HepG2 (cell line): ENCODE results near the gene UBL7. TPM values are rescaled to one million over a fixed set of nuclear protein-coding genes. Genes with fewer than 3 reads are reported as not detected.
A peak's percentile ranks its signal among the peaks of the same experiment; 100 is the strongest.

Experiments used
- AFF4 ChIP-seq: sonication (generic); formaldehyde crosslinking; IDR thresholded peaks from 2 replicates; pipeline ENCODE4 v1.4.0; 2020; ENCODE audit warnings: missing genetic modification reagents
- CBX2 ChIP-seq, 2 experiments: fragments of 200-600 bp in 1 of 2; sonication (generic); formaldehyde crosslinking in 1 of 2; IDR thresholded peaks; 2 replicates each; pipeline versions ENCODE4 v1.7.0 to v1.8.1; 2018 to 2022; ENCODE audit warnings: low read depth in 2 of 2, low read length in 1 of 2, mild to moderate bottlenecking in 1 of 2, missing genetic modification reagents in 1 of 2
- CHD2 ChIP-seq: IDR thresholded peaks from 2 replicates; pipeline ENCODE4 v1.6.1; 2011; ENCODE audit warnings: low read depth, low read length, improper control_type of control experiment
- ESRRA ChIP-seq: sonication (generic); formaldehyde crosslinking; IDR thresholded peaks from 2 replicates; pipeline ENCODE4 v1.5.1; 2020; ENCODE audit warnings: mild to moderate bottlenecking, low read depth, missing genetic modification reagents
- GPBP1L1 ChIP-seq: sonication (generic); formaldehyde crosslinking; IDR thresholded peaks from 2 replicates; pipeline ENCODE4 v1.5.0; 2020; ENCODE audit warnings: mild to moderate bottlenecking, missing genetic modification reagents
- GPN1 ChIP-seq: sonication (generic); formaldehyde crosslinking; IDR thresholded peaks from 2 replicates; pipeline ENCODE4 v1.5.1; 2020; ENCODE audit warnings: missing genetic modification reagents, borderline replicate concordance
- ISX ChIP-seq: sonication (generic); formaldehyde crosslinking; conservative IDR thresholded peaks from 2 replicates; pipeline ENCODE4 v1.5.0; 2020; ENCODE audit warnings: missing genetic modification reagents
- KMT2B ChIP-seq: IDR thresholded peaks from 2 replicates; pipeline ENCODE4 v1.6.1; 2016; ENCODE audit warnings: missing genetic modification reagents, missing compliant biosample characterization
- MBNL3 ChIP-seq: fragments of 250-450 bp; sonication (Bioruptor Pico); conservative IDR thresholded peaks from 2 replicates; pipeline ENCODE4 v1.8.0; 2022; ENCODE audit warnings: mild to moderate bottlenecking, inconsistent platforms
- MLX ChIP-seq: IDR thresholded peaks from 2 replicates; pipeline ENCODE4 v1.6.1; 2016
- MYC ChIP-seq: sonication (generic); formaldehyde crosslinking; IDR thresholded peaks from 2 replicates; pipeline ENCODE4 v1.9.0; 2021; ENCODE audit warnings: missing genetic modification reagents, borderline replicate concordance
- NR1H2 ChIP-seq: sonication (generic); formaldehyde crosslinking; IDR thresholded peaks from 2 replicates; pipeline ENCODE4 v1.8.1; 2022; ENCODE audit warnings: low read depth, missing genetic modification reagents, borderline replicate concordance
- PHF20 ChIP-seq: sonication (generic); formaldehyde crosslinking; IDR thresholded peaks from 2 replicates; pipeline ENCODE4 v1.5.0; 2020; ENCODE audit warnings: mild to moderate bottlenecking, missing genetic modification reagents
- RAD21 ChIP-seq: fragments of 450-650 bp; formaldehyde crosslinking; IDR thresholded peaks from 2 replicates; pipeline ENCODE4 v1.5.0; 2020; ENCODE audit warnings: mild to moderate bottlenecking
- SNRNP70 ChIP-seq: fragments of 200-400 bp; formaldehyde crosslinking; IDR thresholded peaks from 2 replicates; pipeline ENCODE4 v1.6.1; 2017; ENCODE audit warnings: mild to moderate bottlenecking, low read depth, low read length, moderate library complexity
- TCF12 ChIP-seq, 2 experiments: fragments of 450-650 bp in 1 of 2; sonication (generic) in 1 of 2; formaldehyde crosslinking in 1 of 2; IDR thresholded peaks; 2 replicates each; pipeline versions ENCODE4 v1.6.1 to v1.8.0; 2017 to 2022; ENCODE audit warnings: antibody characterized with exemption in 1 of 2, mild to moderate bottlenecking in 1 of 2, missing genetic modification reagents in 1 of 2, moderate library complexity in 1 of 2
- TOE1 ChIP-seq: sonication (generic); formaldehyde crosslinking; IDR thresholded peaks from 2 replicates; pipeline ENCODE4 v1.4.0; 2020; ENCODE audit warnings: mild to moderate bottlenecking, missing genetic modification reagents
- YEATS2 ChIP-seq: sonication (generic); formaldehyde crosslinking; IDR thresholded peaks from 2 replicates; pipeline ENCODE4 v1.4.0; 2020; ENCODE audit warnings: missing genetic modification reagents, borderline replicate concordance
- ZBTB26 ChIP-seq: IDR thresholded peaks from 2 replicates; pipeline ENCODE4 v1.6.1; 2016; ENCODE audit warnings: missing compliant biosample characterization, missing genetic modification reagents, borderline replicate concordance
- ZFP36 ChIP-seq: fragments of 150-350 bp; IDR thresholded peaks from 2 replicates; pipeline ENCODE4 v1.6.1; 2018; ENCODE audit warnings: borderline replicate concordance, low read length, low read depth; ENCODE audit not compliant: partially characterized antibody
- ZNF567 ChIP-seq: sonication (generic); formaldehyde crosslinking; IDR thresholded peaks from 2 replicates; pipeline ENCODE4 v1.8.1; 2023; ENCODE audit warnings: mild to moderate bottlenecking, missing genetic modification reagents, borderline replicate concordance
- ZNF660 ChIP-seq: sonication (generic); formaldehyde crosslinking; IDR thresholded peaks from 2 replicates; pipeline ENCODE4 v1.5.1; 2020; ENCODE audit warnings: mild to moderate bottlenecking, low read depth, missing genetic modification reagents, borderline replicate concordance
- ZNF672 ChIP-seq: sonication (generic); formaldehyde crosslinking; IDR thresholded peaks from 2 replicates; pipeline ENCODE4 v1.8.1; 2022; ENCODE audit warnings: missing genetic modification reagents
- ZNF724P ChIP-seq: sonication (generic); formaldehyde crosslinking; IDR thresholded peaks from 2 replicates; pipeline ENCODE4 v1.8.0; 2022; ENCODE audit warnings: missing genetic modification reagents, borderline replicate concordance
- ZNF761 ChIP-seq: sonication (generic); formaldehyde crosslinking; conservative IDR thresholded peaks from 2 replicates; pipeline ENCODE4 v1.4.0; 2020; ENCODE audit warnings: mild to moderate bottlenecking, missing genetic modification reagents
- polyA plus RNA-seq, 8 experiments: library from polyadenylated mRNA; depleted of rRNA in 3 of 8; stranded (reverse) in 7 of 8; unstranded in 1 of 8; fragments of >200 nt; fragmentation: Illumina TruSeq in 4 of 8; extraction: Trizol in 4 of 8; gene quantifications; 2 replicates each; pipeline versions ENCODE4 v1.2.1 to v1.2.3, GENCODE V29; 2011 to 2016; ENCODE audit warnings: low read depth in 4 of 8, missing spikeins in 1 of 8, mixed read lengths in 1 of 8; ENCODE audit not compliant: insufficient read depth in 1 of 8
- total RNA-seq, 5 experiments: library from RNA; depleted of rRNA; stranded (reverse); fragments of >200 nt; fragmentation: Illumina TruSeq; extraction: Trizol; gene quantifications; 2 replicates each; pipeline ENCODE4 v1.2.3, GENCODE V29; 2016; ENCODE audit warnings: low read depth in 1 of 5

Gene UBL7
- total and polyA plus RNA-seq, 2 of the 13 experiments (the other 11 are each of a cell fraction or from before 2014, with no cell fraction given): 55.0 to 63.5 TPM

GRCh38 chr15:74442063-74442462, 18.9 kb downstream of the UBL7 start (continued):
- TF ChIP-seq KMT2B (CRISPR knock-in tag) (no peak), ZNF567 (CRISPR knock-in tag) (no peak), ZNF672 (CRISPR knock-in tag) (no peak; the same call in 1 of the 2 replicates), ISX (CRISPR knock-in tag) (no peak), YEATS2 (no peak), PHF20 (CRISPR knock-in tag) (no peak), MYC (no peak), GPBP1L1 (CRISPR knock-in tag) (no peak), ESRRA (CRISPR knock-in tag) (peak; percentile 97), MLX (CRISPR knock-in tag) (no peak; the same call in 1 of the 2 replicates), MBNL3 (no peak), ZBTB26 (CRISPR knock-in tag) (peak; percentile 23; the same call in 1 of the 2 replicates), GPN1 (CRISPR knock-in tag) (no peak), ZNF761 (CRISPR knock-in tag) (0 out of 2 replicates have a peak, but pooled peaks have one; percentile 55), ZFP36 (no peak), AFF4 (no peak), TCF12 (IDR thresholded peaks at IDR 0.05) (no peak), TCF12 (CRISPR knock-in tag; IDR thresholded peaks at IDR 0.05) (no peak), CBX2 (IDR thresholded peaks at IDR 0.05; ENCODE audit: low read depth, low read length) (no peak), CBX2 (CRISPR knock-in tag; IDR thresholded peaks at IDR 0.05; ENCODE audit: low read depth) (no peak), CHD2 (no peak), SNRNP70 (no peak), ZNF660 (CRISPR knock-in tag) (no peak), TOE1 (CRISPR knock-in tag) (no peak), NR1H2 (CRISPR knock-in tag) (no peak), ZNF724P (no peak; the same call in 1 of the 2 replicates), RAD21 (CRISPR knock-in tag) (peak; percentile 33; the same call in 1 of the 2 replicates)
